C4-2B (cell line): ENCODE results near the gene UGT1A10.

ENCODE experiments used
- CTCF ChIP-seq: fragments of 450-650 bp; conservative IDR thresholded peaks from 2 replicates; pipeline ENCODE4 v1.5.1; 2017; ENCODE audit warnings: mild to moderate bottlenecking
- ZFX ChIP-seq: fragments of 450-650 bp; IDR thresholded peaks from 2 replicates; pipeline ENCODE4 v1.6.1; 2017

DNA sequence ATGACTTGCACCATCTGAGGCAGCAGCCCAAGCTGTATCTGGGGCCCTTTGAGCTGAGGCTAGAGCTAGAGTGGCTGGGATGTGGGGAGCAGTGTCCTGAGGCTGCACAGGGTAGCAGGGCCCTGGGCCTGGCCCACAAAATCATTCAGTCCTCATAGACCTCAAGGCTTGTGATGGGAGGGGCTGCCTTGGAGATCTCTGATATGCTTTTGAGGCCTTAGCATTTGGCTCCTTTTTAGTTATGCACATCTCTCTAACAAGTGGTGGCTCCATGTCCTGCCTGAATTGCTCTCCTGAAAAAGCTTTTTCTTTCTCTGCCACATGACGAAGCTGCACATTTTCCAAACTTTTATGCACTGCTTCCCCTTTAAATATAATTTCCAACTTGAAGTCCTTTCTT lies 30.6 kb upstream of the UGT1A10 start:
- TF ChIP-seq CTCF (no peak), ZFX (no peak)
